A673 (cell line): ENCODE results near the gene POLA2.

Experiments used
- CTCF ChIP-seq: fragments of 300-800, 200-600 bp; sonication (generic); conservative IDR thresholded peaks from 2 replicates; pipeline ENCODE4 v1.5.1; 2017; ENCODE audit warnings: low read depth, mild to moderate bottlenecking, antibody characterized with exemption, low read length, moderate library complexity, mixed read lengths
- EZH2 ChIP-seq: fragments of 200-600 bp; sonication (generic); IDR thresholded peaks from 2 replicates; pipeline ENCODE4 v1.6.1; 2017; ENCODE audit warnings: borderline replicate concordance, low read depth, mild to moderate bottlenecking, mixed read lengths, antibody characterized with exemption, low read length; ENCODE audit not compliant: poor library complexity, severe bottlenecking

DNA sequence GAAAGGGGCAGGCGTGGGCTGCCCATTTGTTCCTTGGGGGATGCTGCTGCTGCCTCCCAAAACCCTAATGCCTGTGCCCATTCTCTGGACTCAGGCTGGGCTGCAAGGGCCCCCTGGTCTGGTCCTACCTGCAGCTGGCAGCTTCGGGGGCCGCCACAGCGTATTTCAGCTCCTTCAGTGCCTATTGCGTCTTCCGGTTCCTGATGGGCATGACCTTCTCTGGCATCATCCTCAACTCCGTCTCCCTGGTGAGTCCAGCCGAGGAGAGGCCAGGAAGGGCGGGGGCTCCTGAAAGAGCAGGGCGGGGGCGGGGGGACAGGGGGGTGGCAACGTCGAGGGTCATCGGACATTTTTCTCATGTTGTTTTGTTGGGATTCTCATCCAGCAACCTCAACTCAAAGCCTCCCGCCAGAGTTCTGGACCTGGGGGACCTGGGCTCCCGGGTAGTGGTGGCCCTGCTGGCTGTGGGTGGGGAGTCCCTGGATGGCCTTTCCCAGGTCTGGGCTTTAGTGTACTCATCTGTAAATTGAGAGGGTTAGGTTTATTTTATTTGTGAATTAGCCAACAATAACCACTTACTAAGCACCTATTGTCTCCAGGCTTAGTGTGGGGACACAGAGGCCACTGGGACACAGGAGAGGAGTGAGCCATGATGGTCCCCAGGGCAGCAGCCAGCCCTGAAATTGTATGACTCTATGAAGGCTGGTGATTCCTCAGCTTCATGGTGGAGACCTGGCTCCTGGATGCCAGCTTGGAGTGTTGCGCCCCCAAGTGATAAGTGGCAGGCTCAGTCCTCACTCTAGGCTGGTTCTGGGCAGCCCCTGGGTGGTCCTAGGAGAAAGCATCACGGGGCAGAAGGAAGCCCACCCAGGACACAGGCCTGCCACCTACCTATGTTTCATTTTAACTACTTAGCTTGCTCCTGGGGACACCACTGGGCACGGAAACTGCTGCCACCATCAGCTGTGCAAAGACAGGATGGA lies 44.0 kb upstream of the POLA2 start:
- TF ChIP-seq CTCF (no peak), EZH2 (no peak)
